ENCODE data around the gene PNLIPRP1. TPM values are rescaled to one million over a fixed set of nuclear protein-coding genes. Genes with fewer than 3 reads are reported as not detected.

PNLIPRP1 gene
- not detected for total RNA-seq

GRCh38 chr10:116590590-116591444 is at the start of gene PNLIPRP1:
PNLIPRP1 (plus strand) TSS chr10:116590959; CDS start chr10:116591130, 171 bp downstream.

GRCh38 chr10:116545756-116546155 is 45.0 kb upstream of the PNLIPRP1 start, which contains the start of gene PNLIP:
PNLIP (plus strand) TSS chr10:116545931; CDS start chr10:116546093, 162 bp downstream.

GRCh38 chr10:116620423-116621400 is 30.0 kb downstream of the PNLIPRP1 start, which contains the start of gene PNLIPRP2:
PNLIPRP2 (plus strand) TSS chr10:116620953.

Other genes with a start within 250 kb of the PNLIPRP1 start
- not detected for gene PNLIPRP3, start 163.1 kb upstream of the PNLIPRP1 start, total RNA-seq
- gene PNLIP, start 45.0 kb upstream of the PNLIPRP1 start, total RNA-seq: not detected
- gene PNLIPRP2, start 30.0 kb downstream of the PNLIPRP1 start, total RNA-seq: not detected
- under 1 TPM in 1 of 2 experiments, not detected in 1; 0.05 TPM for gene HSPA12A, start 151.6 kb downstream of the PNLIPRP1 start, total RNA-seq

Data from activated naive CD4-positive, alpha-beta T cell treated with anti-CD3 and anti-CD28 coated beads, Interleukin-2, amount 10 ng/mL, durations not matched to agents 5 hours and 36 hours (primary cell).